GM18508 (cell line): ENCODE results near the gene TMEM250.

Experiments used
- ATAC-seq: cut with Tn5 transposase; IDR thresholded peaks from one replicate; pipeline ENCODE4 v1.9.1; 2021; ENCODE audit warnings: moderate number of reproducible peaks; ENCODE audit not compliant: insufficient read depth, unreplicated experiment

The TMEM250 gene

DNA sequence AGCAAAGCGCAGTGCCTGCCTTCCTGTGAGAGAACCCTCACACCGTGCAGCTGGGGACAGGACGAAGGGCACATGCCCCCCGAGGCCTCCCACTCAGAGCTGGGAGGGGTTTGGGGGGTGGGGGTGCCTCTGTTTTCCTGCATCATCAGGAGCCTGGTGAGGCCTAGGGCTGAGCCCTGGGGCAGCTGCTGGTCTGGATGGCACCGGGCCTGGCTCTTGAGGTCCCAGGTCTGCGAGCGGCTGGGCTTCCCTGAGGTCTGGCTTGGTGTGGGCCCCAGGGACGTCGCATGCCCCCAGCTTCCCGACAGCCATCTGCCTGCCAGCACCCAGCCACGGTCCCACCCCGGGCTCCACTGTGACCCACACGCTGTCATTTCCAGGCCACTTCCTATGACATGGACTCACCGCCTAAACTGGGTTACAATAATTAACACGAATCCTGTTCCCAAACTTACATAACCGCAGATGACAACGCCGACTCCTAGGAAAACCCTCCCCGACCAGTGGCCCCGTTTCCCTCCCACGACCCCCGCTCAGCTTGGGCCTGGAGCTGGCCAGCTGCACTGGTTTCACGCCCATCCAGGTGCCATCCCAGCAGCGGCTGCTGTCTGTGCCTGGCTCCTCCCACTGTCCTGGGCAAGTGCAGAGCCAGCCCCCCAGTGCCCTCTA lies 32.3 kb downstream of the TMEM250 start:
- ATAC-seq = no peak

DNA sequence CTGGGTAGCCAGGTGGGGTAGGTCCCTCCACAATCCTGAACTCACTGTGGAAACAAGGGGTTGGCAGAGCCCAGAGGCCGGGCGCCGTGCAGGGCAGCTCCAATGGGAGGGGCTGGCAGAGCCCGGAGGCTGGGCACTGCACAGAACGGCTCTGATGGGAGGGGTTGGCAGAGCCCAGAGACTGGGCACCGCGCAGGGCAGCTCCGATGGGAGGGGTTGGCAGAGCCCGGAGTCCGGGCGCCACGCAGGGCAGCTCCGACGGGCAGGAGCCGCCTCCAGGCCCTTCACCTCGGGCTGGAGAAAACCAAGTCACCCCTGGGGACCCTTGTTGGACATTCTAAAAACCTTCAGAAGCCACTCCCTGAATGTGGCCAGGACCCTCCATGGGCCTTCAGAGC lies 32.9 kb downstream of the TMEM250 start:
- ATAC-seq = no peak

DNA sequence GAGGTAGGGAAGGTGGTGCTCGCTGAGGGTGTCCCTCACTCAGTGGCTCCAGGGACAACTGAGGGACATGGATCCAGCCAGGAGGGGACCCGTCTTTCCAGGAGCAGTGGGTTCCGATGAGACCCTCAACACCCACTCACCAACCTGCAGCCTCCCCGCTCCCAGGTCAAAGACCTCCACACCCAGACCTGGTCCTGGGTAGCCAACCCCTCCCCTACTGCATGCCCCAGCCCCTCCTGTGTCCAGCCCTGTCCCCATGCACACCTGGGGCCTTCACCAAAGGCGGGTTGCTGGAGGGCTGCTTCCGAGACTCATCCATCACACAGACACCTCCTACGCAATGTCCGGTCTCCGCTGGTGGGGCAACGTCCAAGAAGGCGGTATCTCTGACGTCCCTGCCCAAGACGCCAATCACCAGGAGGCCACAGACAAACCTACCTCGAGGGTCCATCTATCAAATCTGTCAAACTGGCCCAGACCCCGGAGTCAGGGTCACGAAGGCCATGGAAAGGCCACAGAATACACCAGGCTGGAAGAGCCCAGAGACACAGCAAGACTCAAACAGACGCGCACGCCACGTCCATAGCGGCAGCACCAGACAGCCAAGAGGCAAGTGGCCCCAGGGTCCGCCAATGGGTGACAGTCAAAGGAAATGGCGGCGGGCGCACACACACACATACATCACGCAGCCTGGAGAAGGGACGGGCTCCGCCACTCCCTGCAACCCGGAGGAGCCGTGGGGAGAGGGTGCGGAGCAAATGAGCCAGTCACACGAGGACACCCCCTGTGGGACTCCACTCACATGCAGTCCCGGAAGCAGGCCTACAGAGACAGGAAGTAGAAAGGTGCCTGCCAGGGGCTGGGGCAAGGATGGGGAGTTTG lies 34.4 kb downstream of the TMEM250 start:
- no peak for ATAC-seq

DNA sequence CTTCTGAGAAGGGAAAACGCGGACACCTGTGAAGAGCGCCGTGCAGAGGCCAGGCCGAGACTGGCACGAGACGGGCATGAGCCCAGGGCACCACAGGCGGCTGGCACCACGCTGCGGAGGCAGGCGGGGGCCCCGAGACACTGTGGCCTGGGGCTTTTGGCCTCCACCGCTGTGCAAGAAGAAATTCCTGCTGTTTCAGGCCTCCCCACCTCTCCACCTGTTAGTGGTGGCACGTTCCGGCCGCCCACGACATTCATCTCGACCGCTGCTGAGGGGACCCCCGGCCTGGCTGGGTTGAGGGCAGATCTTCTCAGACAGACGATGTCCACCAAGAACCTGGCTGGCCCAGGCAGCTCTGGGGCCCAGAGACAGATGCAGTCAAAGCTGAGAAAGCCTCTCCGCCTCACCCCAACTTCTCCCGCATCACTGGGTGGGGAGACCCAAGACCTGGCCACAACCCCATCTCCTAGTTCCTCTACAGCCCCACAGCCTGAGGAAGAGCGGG lies 35.1 kb downstream of the TMEM250 start:
- no peak for ATAC-seq

DNA sequence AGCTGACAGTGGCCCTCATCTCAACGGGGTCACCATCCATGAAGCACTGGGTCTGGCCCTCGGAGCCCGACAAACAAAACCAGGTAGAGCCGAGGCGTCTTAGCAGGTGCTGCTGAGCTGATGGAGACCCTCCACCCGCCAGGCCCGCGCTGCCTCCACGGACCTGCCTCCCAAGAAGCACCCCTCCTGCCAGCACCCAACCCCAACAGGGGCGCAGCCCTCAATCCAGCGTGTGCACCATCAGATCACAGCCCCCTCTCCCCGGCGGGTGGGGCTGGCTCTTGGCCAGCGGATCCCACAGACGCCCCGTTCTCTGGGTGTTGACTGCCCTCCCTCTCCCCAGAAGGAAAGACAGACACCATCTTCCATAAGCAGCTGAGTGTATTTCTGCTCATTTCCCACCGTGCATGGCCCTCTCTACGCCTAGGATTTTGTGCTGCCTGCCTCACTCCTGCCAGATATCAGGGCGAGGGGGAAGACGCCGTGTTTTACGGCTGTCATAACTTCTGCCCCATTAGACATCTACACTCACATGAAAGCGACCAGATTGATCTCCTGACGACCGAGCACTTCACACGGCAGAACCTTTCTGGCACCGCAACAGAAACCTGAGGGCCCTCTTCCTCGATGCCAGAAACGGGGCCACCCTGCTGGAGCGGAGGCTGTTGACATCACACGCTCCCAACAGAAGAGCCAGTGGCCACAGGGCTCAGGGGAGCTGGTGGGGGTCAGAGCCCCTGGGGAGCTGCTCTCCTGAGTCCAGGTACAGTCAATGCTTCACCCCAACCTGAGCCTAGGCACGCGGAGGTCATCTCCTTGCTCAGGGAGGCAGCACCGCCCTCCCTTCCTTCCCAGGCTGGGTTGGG lies 35.9 kb downstream of the TMEM250 start:
- ATAC-seq = no peak

DNA sequence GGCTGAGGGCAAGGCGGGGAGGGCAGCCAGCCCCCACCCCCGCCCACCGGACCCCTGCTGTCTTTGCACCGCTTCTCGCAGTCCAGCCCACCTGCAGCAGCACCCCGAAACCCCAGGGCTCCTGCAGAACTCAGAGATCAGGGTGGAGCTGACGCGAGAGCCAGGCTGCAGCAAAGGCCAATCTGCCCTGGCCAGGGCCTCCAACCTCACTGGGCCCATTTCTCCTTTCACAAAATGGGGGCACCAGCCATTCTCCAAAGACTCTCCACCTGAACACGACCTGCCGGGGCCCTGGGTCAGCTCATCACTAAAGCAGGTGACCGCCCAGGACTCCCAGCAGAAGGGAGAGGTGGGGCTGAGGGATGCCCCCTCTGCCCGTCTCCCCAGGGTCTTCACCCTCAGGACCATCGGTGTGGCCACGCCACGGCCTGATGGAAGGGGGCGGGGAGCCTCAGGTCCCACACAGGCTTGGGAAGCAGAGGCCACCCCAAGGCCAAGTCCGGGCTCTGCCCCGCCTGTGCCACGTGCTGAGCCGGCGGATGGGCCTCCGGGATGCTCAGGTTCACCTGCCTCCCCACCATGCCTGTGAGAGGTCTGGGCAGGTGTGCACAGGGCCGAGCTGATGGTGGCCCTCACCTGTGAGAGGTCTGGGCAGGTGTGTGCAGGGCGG lies 36.7 kb downstream of the TMEM250 start:
- no peak for ATAC-seq

DNA sequence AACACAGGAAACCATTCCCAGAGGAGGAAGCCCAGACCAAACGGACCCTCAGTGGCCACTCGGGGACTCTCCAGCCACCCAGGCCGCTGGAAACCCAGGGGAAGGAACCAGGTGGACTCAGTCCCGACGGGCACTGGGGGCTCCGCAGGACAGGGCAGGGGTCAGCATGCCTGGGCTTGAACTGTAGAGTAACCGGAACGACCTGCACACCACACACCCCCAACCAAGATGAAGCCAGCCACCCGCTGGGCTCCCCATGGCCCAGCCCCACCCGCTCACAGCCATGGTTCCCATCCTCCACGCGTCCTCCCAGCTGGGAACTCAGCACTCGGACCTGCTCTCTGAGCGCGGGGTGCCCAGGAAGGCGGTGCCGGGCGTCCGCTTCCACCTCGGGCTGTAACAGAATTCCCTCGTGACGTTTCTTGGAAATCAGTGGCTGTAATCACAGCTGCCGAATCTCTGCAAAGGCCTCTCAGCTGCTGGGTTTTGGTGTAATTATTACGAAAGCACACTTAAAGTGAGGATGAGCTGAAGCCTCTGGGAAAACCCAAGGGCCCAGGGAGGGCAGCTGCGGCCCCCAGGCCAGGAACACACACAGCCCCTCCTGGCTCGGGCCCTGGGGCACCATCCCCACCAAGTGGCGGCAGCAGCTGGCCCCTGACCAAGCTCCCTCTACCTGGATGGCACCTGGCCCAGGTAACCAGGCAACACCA lies 37.4 kb downstream of the TMEM250 start:
- no peak for ATAC-seq

DNA sequence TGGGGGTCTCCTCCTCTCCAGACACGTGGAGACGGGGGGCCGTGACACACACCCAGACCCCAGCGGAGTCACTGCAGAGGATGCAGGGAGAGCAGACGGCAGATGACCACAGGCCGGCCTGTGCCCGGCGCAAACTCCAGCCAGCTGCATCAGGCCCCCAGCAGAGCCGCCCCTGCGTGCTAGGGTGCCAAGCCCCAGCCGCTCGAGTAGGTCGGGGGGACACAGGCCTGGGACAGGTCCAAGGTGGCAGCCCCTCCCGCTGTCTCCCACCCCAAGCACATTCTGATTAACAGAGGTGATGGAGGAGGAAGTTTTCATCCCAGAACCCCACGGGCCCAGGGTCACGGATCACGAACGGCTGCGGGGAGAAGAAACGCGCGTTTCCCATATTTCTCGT lies 38.0 kb downstream of the TMEM250 start:
- ATAC-seq = no peak

DNA sequence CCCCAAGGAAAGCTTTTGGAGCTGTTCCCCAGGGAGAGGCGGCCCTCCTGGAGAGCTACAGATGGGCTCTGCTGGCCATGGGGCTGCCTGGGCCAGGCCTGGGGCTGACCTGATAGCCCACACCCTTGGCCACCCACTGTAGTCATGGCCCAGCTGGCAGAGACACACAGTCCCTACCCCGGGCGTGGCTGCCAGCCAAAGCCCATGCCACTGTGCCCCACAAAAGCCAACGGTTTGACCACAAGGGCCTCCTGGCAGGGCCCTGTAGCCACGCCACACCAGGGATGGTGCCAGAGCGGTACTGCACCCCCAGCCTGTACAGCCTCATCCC lies 38.8 kb downstream of the TMEM250 start:
- ATAC-seq = no peak

DNA sequence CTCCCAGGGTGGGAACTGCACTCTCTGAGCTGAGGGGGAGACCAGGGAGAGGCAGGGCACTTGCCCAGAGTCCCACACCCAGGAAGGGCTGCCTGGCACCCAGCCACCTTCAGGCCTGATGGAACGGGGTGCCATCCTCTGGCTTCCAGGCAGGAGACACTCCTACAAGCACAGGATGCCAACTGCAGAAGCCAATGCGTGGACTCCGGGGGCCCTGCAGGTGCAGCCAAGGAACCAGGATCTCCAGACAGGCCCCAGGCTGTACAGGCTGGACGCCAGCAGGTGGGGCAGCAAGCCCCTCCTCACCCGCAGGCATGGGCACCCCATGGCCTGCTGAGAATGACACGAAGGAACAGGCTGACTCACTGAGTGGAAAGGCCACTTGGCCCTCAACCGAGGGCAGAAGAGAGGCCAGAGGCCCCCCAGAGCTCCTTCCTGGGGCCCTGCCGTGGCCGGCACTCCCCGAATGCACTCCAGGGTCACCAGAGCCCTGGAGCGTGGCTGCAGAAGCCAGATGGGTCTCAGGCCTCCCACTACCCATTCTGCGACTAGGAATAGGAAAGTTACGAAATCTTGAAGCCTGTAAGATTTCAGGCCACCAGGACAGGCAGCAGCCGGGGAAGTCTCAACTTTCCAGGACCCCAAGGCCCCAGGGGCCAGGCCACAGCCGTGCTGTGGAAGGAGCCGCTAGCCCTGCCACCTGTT lies 39.3 kb downstream of the TMEM250 start:
- ATAC-seq = no peak

DNA sequence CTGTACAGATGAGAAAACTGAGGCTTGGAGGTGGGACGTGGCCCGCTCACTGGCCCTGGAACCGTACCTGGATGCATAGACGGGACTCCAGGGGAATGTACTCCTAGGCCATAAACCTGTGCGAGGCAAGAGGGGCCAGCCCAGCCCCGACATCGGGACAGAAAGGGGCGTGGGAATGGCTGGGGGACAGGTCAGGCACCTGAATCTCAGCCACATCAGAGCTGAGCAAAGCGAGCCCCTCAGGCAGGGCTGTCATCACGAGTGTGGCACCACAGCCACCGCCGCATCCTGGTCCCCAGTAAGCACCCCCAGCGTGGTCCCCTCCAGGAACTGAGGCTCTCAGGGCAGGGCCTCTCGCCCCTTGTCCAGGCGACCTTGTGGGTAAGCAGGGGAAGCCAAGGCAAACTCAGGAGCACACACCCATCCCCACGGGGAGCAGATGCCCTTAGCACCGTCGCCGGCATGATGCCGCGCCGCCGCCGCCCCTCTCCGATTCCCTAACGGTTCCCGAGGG lies 40.1 kb downstream of the TMEM250 start:
- ATAC-seq = no peak

DNA sequence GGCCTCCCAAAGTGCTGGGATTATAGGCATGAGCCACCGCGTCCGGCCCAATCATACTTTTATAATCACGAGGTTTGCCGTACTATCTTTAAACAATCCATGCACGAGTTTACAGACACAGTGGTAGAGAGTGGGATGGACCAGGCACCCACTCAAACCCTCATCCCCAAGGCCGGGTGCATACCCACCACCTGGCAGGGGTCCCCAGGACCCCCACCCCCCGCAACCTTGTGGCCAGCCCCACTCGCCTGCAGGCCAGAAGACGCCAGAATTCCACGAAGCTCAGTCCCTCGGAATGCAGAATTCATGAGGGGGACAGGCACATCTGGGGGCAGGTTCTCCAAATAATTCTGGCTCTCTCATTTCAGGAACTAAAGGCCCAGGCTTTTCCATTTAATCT lies 40.7 kb downstream of the TMEM250 start:
- ATAC-seq = no peak

DNA sequence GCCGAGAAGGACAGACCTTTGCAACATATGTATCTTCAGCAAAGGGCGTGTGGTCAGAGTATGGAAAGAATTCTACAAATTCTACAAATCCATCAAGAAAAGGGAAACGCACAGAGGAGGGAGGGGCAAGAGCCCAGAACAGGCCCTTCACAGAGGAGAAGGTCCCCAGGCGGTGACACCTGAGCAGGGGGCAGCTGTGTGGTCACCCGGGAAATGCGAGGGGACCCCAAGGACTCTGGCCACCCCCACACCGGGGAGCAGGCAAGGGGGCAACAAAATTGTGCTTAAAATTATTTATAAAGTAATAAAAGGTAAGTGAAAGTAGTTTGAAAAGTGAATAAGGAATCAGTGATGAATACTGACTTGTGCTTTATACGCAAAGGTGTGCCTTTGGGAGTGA lies 41.2 kb downstream of the TMEM250 start:
- ATAC-seq = no peak

DNA sequence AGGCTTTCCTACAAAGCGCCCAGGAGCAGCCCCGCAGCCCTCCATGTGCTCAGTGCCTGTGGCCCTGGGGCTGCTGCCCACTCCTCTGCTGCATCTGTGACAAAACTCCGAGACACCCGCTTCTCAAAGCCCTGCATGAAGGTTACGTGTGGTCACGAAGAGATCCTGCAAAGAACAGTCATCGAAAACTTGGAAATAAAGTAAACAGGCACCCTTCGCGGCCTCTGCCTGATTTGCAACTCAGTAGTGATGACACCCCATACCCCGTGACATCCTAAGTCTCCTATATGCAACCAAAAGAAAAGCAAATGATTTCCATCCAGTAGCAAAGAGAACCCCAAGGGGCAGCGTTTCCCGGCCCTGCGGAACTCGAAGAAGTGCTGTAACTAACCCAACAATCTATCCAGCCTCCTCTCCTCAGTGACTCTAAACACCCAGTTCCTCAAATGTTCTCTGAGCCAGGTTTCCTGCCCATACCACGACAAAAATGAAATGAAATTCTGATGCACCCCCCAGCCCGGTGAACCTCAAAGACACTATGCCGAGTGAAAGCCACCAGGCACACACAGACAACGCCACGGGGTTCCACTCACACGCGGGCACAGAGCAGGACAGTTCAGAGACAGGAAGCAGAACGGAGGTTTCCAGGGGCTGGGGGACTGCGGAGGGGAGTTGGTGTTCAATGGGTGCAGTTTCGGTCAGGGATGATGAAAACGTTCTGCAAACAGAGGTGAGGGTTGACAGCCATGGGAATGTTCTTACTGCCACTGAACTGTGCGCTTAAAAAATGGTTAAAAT lies 42.6 kb downstream of the TMEM250 start:
- no peak for ATAC-seq

DNA sequence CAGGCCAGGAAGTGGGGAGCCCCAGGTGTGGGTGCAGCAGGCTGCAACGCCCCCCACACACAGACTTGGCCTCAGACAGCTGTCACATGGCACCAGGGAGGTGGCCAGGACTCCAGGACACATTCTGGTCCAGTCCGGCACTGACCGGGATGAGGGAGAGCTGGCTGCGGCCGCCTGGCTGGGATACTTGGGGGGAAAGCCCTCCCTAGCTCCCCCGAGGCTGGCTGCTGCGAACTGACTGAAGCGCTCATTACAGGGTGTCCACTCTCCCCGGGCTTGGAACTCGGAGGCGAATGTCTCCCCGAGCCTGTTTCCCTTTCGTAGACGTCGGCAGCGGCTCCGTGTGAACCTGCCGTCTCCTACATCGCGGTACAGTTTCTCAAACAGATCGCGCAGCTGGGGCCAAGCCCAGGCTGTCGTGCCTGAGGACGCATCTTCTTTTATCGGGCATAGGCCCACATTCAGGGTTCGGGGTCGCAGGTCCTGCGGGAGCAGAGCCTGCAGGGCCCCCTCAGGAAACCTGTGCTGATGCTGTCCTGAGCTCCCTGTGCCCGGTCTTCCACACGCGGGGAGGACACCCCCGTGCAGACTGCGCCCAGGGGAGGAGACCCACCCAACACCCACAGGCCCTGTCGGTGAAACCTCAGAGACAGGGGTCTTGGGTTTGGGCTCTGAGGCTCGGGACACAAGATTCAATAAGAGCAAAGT lies 43.4 kb downstream of the TMEM250 start:
- ATAC-seq = no peak

DNA sequence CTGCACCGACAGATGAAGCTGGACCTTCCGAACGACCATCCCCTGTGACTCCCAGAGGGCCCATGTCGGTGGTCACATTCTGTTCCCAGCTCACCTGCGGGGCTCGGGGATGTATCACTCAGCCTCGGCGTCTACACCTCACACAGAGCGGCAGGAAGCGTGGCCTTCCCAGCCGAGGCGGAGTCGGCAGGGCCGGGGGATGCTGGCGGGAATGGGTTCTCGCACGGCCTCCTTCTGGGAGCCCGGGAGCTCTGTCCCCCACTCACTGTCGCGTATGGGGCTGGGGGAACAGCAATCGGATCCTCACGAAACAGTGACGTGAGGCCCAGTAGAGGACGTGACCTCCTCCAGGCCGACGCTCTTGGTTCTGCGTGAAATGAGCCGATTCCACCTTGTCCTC lies 44.0 kb downstream of the TMEM250 start:
- ATAC-seq = no peak
